ENCODE data around the gene SLC48A1. TPM values are rescaled to one million over a fixed set of nuclear protein-coding genes. Genes with fewer than 3 reads are reported as not detected.

Gene SLC48A1
- total and polyA plus RNA-seq, 4 donors: 6.1 to 15.4 (median 9.3) TPM

DNA sequence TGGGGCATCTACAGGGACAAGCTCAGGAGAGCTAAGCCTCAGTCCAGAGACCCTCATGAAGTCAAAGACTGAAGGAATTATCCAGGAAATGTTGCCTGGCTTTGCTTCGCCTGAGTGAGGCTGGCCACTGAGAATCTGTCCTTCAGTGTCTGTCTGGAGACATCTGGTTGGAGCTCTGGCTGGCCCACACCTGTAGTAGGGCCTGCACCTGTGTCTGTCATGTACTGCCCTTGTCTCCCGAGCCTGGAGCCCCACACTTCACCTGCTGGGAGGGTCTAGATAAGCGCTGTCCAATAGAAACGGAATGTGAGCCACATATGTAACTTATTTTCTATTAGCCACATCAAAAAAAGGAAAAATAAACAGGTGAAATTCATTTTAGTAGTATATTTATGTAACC, 56.5 kb downstream of the SLC48A1 start:
- Histone ChIP-seq H3K9me3 (ENCODE audit: control insufficient read depth in 4 of 4, low read length in 3 of 4) (no peaks in the 10 kb centered on the region), H3K36me3 (ENCODE audit: control insufficient read depth in 4 of 4, insufficient read depth in 3 of 4, low read depth in 1 of 4, low read length in 3 of 4) (no peaks in the 10 kb centered on the region), H3K9ac (ENCODE audit: low read depth in 1 of 2, low read length in 2 of 2) (no peak overlapping the region), H3K27me3 (ENCODE audit: control insufficient read depth in 4 of 4, insufficient read depth in 4 of 4, low read length in 3 of 4) (no peaks in the 10 kb centered on the region), H3K27ac (ENCODE audit: low read depth in 1 of 2, low read length in 2 of 2) (peak overlapping the region in 1 of 2 donors; percentile 51), H3K4me3 (ENCODE audit: low read depth in 1 of 3, low read length in 3 of 3) (no peak overlapping the region), H3K4me1 (ENCODE audit: control insufficient read depth in 4 of 4, insufficient read depth in 4 of 4, low read length in 3 of 4) (peaks cover 0 to 4% (median 0%) of the 10 kb centered on the region in 4 donors)
- TF ChIP-seq RXRA (IDR thresholded peaks at IDR 0.05): no peak
- TF ChIP-seq NR2F2 (IDR thresholded peaks at IDR 0.05): no peak
- TF ChIP-seq, protein P1, sequence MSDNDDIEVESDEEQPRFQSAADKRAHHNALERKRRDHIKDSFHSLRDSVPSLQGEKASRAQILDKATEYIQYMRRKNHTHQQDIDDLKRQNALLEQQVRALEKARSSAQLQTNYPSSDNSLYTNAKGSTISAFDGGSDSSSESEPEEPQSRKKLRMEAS (IDR thresholded peaks at IDR 0.05): no peak
- TF ChIP-seq FOXA2 (IDR thresholded peaks at IDR 0.05): no peak
- TF ChIP-seq RAD21 (IDR thresholded peaks at IDR 0.05): no peak
- TF ChIP-seq YY1 (IDR thresholded peaks at IDR 0.05): no peak
- no peak for TF ChIP-seq SP1 (IDR thresholded peaks at IDR 0.05)
- TF ChIP-seq, protein P2, sequence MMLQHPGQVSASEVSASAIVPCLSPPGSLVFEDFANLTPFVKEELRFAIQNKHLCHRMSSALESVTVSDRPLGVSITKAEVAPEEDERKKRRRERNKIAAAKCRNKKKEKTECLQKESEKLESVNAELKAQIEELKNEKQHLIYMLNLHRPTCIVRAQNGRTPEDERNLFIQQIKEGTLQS (IDR thresholded peaks at IDR 0.05): no peak
- DNase-seq (ENCODE audit: low spot score): no peak
- 81% methylated on average over 4 of the region's 4 CpGs for WGBS

Other genes with a start within 250 kb of the SLC48A1 start
- gene RPAP3, start 67.2 kb upstream of the SLC48A1 start, total RNA-seq: 1 to 10 TPM; 7.9 to 8.1 TPM
- 1 to 10 TPM; 5.5 to 8.0 TPM for gene RPAP3, start 67.2 kb upstream of the SLC48A1 start, polyA plus RNA-seq
- gene ENDOU, start 47.7 kb upstream of the SLC48A1 start, total RNA-seq: under 1 TPM in 1 of 2 donors, not detected in 1; 0.25 TPM
- not detected for gene ENDOU, start 47.7 kb upstream of the SLC48A1 start, polyA plus RNA-seq
- 1 to 10 TPM; 1.3 to 4.3 TPM for gene RAPGEF3, start 14.4 kb upstream of the SLC48A1 start, total RNA-seq
- gene RAPGEF3, start 14.4 kb upstream of the SLC48A1 start, polyA plus RNA-seq: 1 to 10 TPM; 1.3 to 1.6 TPM
- 10 to 100 TPM in 1 of 2 donors, 1 to 10 TPM in 1; 7.1 to 14.7 TPM for gene HDAC7, start 46.7 kb downstream of the SLC48A1 start, total RNA-seq
- gene HDAC7, start 46.7 kb downstream of the SLC48A1 start, polyA plus RNA-seq: 1 to 10 TPM; 3.5 to 7.2 TPM
- under 1 TPM; 0.25 to 0.42 TPM for gene VDR, start 131.8 kb downstream of the SLC48A1 start, total RNA-seq
- gene VDR, start 131.8 kb downstream of the SLC48A1 start, polyA plus RNA-seq: under 1 TPM; 0.28 to 0.47 TPM
- gene TMEM106C, start 190.4 kb downstream of the SLC48A1 start, total RNA-seq: 10 to 100 TPM; 18.8 to 57.8 TPM
- 10 to 100 TPM; 16.2 to 31.5 TPM for gene TMEM106C, start 190.4 kb downstream of the SLC48A1 start, polyA plus RNA-seq
- gene COL2A1, start 231.2 kb downstream of the SLC48A1 start, total RNA-seq: 100 to 1,000 TPM in 1 of 2 donors, not detected in 1; 321 TPM
- not detected for gene COL2A1, start 231.2 kb downstream of the SLC48A1 start, polyA plus RNA-seq

Measured in liver (tissue), 9 donors.